Endothelial cell of umbilical vein (primary cell): ENCODE measurements around the gene OR5J2. TPM values are rescaled to one million over a fixed set of nuclear protein-coding genes. Genes with fewer than 3 reads are reported as not detected.

Experiments
- BruUV-seq: library from RNA; stranded (reverse); fragments of 400-500 nt; replicated peaks from 2 replicates; lab custom pipeline; 2021; lab: Mats Ljungman, UMichigan
- CTCF ChIA-PET: fragments of 300-600, 350-600 bp; sonication (Branson Sonifier 250); formaldehyde crosslinking; loops from one replicate; lab custom pipeline; 2021; ENCODE audit warnings: antibody characterized with exemption, inconsistent platforms; lab: Charles Lee
- POLR2A ChIA-PET: fragments of 300-600, 350-600 bp; sonication (Branson Sonifier 250); formaldehyde crosslinking; loops from one replicate; lab custom pipeline; 2021; ENCODE audit warnings: antibody characterized with exemption, inconsistent platforms; lab: Charles Lee
- DNase-seq: peaks from one replicate; pipeline ENCODE4 v3.0.0-alpha.2; 2011; ENCODE audit warnings: low read depth, low spot score
- FAIRE-seq: peaks from 2 replicates; lab custom pipeline; 2011; peaks lifted over from hg19 to GRCh38; lab: Jason Lieb, UNC
- H2AFZ ChIP-seq: 2 replicates; pipeline ENCODE4 v1.6.0; 2012; ENCODE audit warnings: low read depth, low read length, control low read depth, inconsistent platforms
- H3K27ac ChIP-seq: 2 replicates; pipeline ENCODE4 v1.5.1; 2011; ENCODE audit warnings: low read depth, mild to moderate bottlenecking, control low read depth, low read length, moderate library complexity; ENCODE audit not compliant: insufficient read depth
- H3K27me3 ChIP-seq, 2 experiments: 2 replicates each; pipeline versions ENCODE4 v1.6.0 to v1.6.1; 2011; ENCODE audit warnings: low read length in 2 of 2, mixed read lengths in 1 of 2; ENCODE audit not compliant: control insufficient read depth in 2 of 2, insufficient read depth in 2 of 2
- H3K36me3 ChIP-seq, 2 experiments: 2 replicates in 1 of 2; 3 replicates in 1 of 2; pipeline ENCODE4 v1.5.1; 2011; ENCODE audit warnings: low read length in 2 of 2, mild to moderate bottlenecking in 1 of 2, moderate library complexity in 1 of 2; ENCODE audit not compliant: control insufficient read depth in 2 of 2, insufficient read depth in 2 of 2; ENCODE audit errors: extremely low read depth in 1 of 2
- H3K4me1 ChIP-seq: 3 replicates; pipeline ENCODE4 v1.5.1; 2011; ENCODE audit warnings: mild to moderate bottlenecking, low read length; ENCODE audit not compliant: control insufficient read depth, insufficient read depth; ENCODE audit errors: extremely low read depth
- H3K4me2 ChIP-seq: 2 replicates; pipeline ENCODE4 v1.6.1; 2011; ENCODE audit warnings: low read length, control low read depth, mixed read lengths; ENCODE audit not compliant: insufficient read depth
- H3K4me3 ChIP-seq, 3 experiments: fragments of 200-600 bp in 1 of 3; sonication (generic), shearing (Covaris generic) in 1 of 3; replicated peaks in 1 of 3; 2 replicates each; pipeline ENCODE4 v1.5.1; 2011 to 2016; ENCODE audit warnings: control low read depth in 3 of 3, low read length in 3 of 3, mild to moderate bottlenecking in 2 of 3, inconsistent platforms in 1 of 3, low read depth in 1 of 3, moderate library complexity in 1 of 3; ENCODE audit not compliant: insufficient read depth in 1 of 3
- H3K79me2 ChIP-seq: 2 replicates; pipeline ENCODE4 v1.6.0; 2012; ENCODE audit warnings: low read length, inconsistent platforms; ENCODE audit not compliant: control insufficient read depth, insufficient read depth
- H3K9ac ChIP-seq: replicated peaks from 2 replicates; pipeline ENCODE3; 2011; ENCODE audit warnings: low read length, control low read depth; ENCODE audit not compliant: insufficient read depth; ENCODE audit errors: extremely low read depth
- H3K9me1 ChIP-seq: replicated peaks from 3 replicates; pipeline ENCODE4 v1.6.0; 2011; ENCODE audit warnings: mild to moderate bottlenecking, low read length; ENCODE audit not compliant: control insufficient read depth, insufficient read depth; ENCODE audit errors: extremely low read depth
- H3K9me3 ChIP-seq: replicated peaks from 2 replicates; pipeline ENCODE4 v1.5.1; 2012; ENCODE audit warnings: low read length, inconsistent platforms; ENCODE audit not compliant: control insufficient read depth, insufficient read depth
- H4K20me1 ChIP-seq: replicated peaks from 2 replicates; pipeline ENCODE3; 2011; ENCODE audit warnings: mild to moderate bottlenecking, low read length; ENCODE audit not compliant: control insufficient read depth, insufficient read depth; ENCODE audit errors: extremely low read depth
- FOS ChIP-seq: IDR thresholded peaks from 2 replicates; pipeline ENCODE4 v1.6.1; 2011; ENCODE audit warnings: mild to moderate bottlenecking, low read length, moderate library complexity, borderline replicate concordance; ENCODE audit not compliant: insufficient read depth
- GATA2 ChIP-seq: IDR thresholded peaks from 2 replicates; pipeline ENCODE4 v1.7.0; 2011; ENCODE audit warnings: low read depth, mild to moderate bottlenecking, moderate library complexity, mixed read lengths, low read length; ENCODE audit not compliant: insufficient read length, insufficient read depth
- JUN ChIP-seq: IDR thresholded peaks from 2 replicates; pipeline ENCODE4 v1.6.1; 2011; ENCODE audit warnings: borderline replicate concordance, low read depth; ENCODE audit not compliant: insufficient read length, insufficient read depth
- POLR2A ChIP-seq: IDR thresholded peaks from 2 replicates; pipeline ENCODE4 v1.6.1; 2012; ENCODE audit warnings: low read depth, mild to moderate bottlenecking, control low read depth, low read length
- POLR2AphosphoS5 ChIP-seq: IDR thresholded peaks from 2 replicates; pipeline ENCODE4 v1.6.1; 2012; ENCODE audit warnings: low read depth, mild to moderate bottlenecking, control low read depth, low read length, moderate library complexity; ENCODE audit not compliant: insufficient read depth
- dilution Hi-C: fragments of 300-500 bp; cut with MboI; formaldehyde crosslinking; loops from one replicate; pipeline ENCODE4 v1.15.0; 2019; ENCODE audit warnings: low sequenced_read_pairs; ENCODE audit not compliant: extremely low pct_ligation_motif_present
- intact Hi-C: fragments of 100-400 bp; cut with micrococcal nuclease; formaldehyde crosslinking; loops from one replicate; pipeline ENCODE4 v1.10.0; 2022
- polyA plus RNA-seq, 4 experiments: library from polyadenylated mRNA; depleted of rRNA in 3 of 4; stranded (reverse) in 3 of 4; unstranded in 1 of 4; fragments of >200 nt; gene quantifications; 2 replicates each; pipeline versions ENCODE4 v1.2.1 to v1.2.3, GENCODE V29; 2011 to 2012; ENCODE audit warnings: missing spikeins in 1 of 4
- total RNA-seq: library from RNA; stranded (reverse); gene quantifications from 2 replicates; pipeline ENCODE4 v1.2.3, GENCODE V29; 2021
- TF ChIP-seq, protein P1 (sequence below), 2 donors: IDR thresholded peaks; 1 replicate in 1 of 2; 2 replicates in 1 of 2; pipeline ENCODE4 v1.5.1; 2011; ENCODE audit warnings: low read length in 2 of 2, mild to moderate bottlenecking in 2 of 2, moderate library complexity in 2 of 2, control low read depth in 1 of 2, inconsistent platforms in 1 of 2, low read depth in 1 of 2; ENCODE audit not compliant: insufficient read depth in 1 of 2; ENCODE audit errors: extremely low read depth in 1 of 2
- TF ChIP-seq, protein P2 (sequence below): IDR thresholded peaks from 2 replicates; pipeline ENCODE4 v1.6.1; 2011; ENCODE audit not compliant: insufficient read depth, insufficient read length

OR5J2 gene
- total and polyA plus RNA-seq, 2 donors (not counting 3 experiments of a cell fraction or from before 2014, with no cell fraction given) = not detected

GRCh38 chr11:56160217-56160616 is 16.2 kb upstream of the OR5J2 start, which contains the start of gene OR8K5:
Gene OR8K5 (minus strand): TSS chr11:56160317. CDS start chr11:56160317, 0 bp downstream.
- no peaks in the 10 kb centered on the region for H3K9me3 ChIP-seq
- TF ChIP-seq, protein P1, sequence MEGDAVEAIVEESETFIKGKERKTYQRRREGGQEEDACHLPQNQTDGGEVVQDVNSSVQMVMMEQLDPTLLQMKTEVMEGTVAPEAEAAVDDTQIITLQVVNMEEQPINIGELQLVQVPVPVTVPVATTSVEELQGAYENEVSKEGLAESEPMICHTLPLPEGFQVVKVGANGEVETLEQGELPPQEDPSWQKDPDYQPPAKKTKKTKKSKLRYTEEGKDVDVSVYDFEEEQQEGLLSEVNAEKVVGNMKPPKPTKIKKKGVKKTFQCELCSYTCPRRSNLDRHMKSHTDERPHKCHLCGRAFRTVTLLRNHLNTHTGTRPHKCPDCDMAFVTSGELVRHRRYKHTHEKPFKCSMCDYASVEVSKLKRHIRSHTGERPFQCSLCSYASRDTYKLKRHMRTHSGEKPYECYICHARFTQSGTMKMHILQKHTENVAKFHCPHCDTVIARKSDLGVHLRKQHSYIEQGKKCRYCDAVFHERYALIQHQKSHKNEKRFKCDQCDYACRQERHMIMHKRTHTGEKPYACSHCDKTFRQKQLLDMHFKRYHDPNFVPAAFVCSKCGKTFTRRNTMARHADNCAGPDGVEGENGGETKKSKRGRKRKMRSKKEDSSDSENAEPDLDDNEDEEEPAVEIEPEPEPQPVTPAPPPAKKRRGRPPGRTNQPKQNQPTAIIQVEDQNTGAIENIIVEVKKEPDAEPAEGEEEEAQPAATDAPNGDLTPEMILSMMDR (IDR thresholded peaks at IDR 0.05; ENCODE audit: extremely low read depth in 1 of 2, insufficient read depth in 1 of 2, low read depth in 1 of 2, low read length in 2 of 2) = no peak
- TF ChIP-seq GATA2 (no peak), JUN (no peak), POLR2A (no peak), FOS (no peak), POLR2AphosphoS5 (no peak)
- TF ChIP-seq, protein P2, sequence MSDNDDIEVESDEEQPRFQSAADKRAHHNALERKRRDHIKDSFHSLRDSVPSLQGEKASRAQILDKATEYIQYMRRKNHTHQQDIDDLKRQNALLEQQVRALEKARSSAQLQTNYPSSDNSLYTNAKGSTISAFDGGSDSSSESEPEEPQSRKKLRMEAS = no peak
- H3K4me1 ChIP-seq = no peaks in the 10 kb centered on the region
- H3K79me2 ChIP-seq = no peaks in the 10 kb centered on the region
- no peaks in the 10 kb centered on the region for H3K27me3 ChIP-seq
- no peak for FAIRE-seq
- no peak within 1 kb of the TSS for H3K9ac ChIP-seq
- ChIA-PET POLR2A (no interaction called here), CTCF (no interaction called here)
- H4K20me1 ChIP-seq = no peaks in the 10 kb centered on the region
- no peak within 1 kb of the TSS for H3K4me2 ChIP-seq
- intact Hi-C loops (no loop called here), dilution Hi-C loops (no loop called here)
- no TSS peak for BruUV-seq
- H3K4me3 ChIP-seq = no peak within 1 kb of the TSS
- DNase-seq = no peak
- H3K27ac ChIP-seq = no peak within 1 kb of the TSS
- H2AFZ ChIP-seq = no peak within 1 kb of the TSS
- no peaks in the 10 kb centered on the region for H3K36me3 ChIP-seq
- no peaks in the 10 kb centered on the region for H3K9me1 ChIP-seq
